Measurements from ENCODE around the gene RAD9B.

- TF ChIP-seq POLR2A (IDR thresholded peaks at IDR 0.05; ENCODE audit: low read length) (no peak), TP53 (CRISPR knock-in tag; IDR thresholded peaks at IDR 0.05) (no peak), RCOR1 (IDR thresholded peaks at IDR 0.05; ENCODE audit: low read depth, low read length) (no peak), ZNF302 (CRISPR knock-in tag; IDR thresholded peaks at IDR 0.05) (no peak), KDM1A (IDR thresholded peaks at IDR 0.05; ENCODE audit: low read depth) (no peak), CHD2 (IDR thresholded peaks at IDR 0.05; ENCODE audit: low read length, partially characterized antibody) (no peak), EP300 (IDR thresholded peaks at IDR 0.05) (no peak), RFX5 (IDR thresholded peaks at IDR 0.05) (no peak), HMGXB4 (CRISPR knock-in tag; IDR thresholded peaks at IDR 0.05; ENCODE audit: borderline replicate concordance) (no peak), MAFK (IDR thresholded peaks at IDR 0.05; ENCODE audit: partially characterized antibody) (no peak)
- TF ChIP-seq, protein P1, sequence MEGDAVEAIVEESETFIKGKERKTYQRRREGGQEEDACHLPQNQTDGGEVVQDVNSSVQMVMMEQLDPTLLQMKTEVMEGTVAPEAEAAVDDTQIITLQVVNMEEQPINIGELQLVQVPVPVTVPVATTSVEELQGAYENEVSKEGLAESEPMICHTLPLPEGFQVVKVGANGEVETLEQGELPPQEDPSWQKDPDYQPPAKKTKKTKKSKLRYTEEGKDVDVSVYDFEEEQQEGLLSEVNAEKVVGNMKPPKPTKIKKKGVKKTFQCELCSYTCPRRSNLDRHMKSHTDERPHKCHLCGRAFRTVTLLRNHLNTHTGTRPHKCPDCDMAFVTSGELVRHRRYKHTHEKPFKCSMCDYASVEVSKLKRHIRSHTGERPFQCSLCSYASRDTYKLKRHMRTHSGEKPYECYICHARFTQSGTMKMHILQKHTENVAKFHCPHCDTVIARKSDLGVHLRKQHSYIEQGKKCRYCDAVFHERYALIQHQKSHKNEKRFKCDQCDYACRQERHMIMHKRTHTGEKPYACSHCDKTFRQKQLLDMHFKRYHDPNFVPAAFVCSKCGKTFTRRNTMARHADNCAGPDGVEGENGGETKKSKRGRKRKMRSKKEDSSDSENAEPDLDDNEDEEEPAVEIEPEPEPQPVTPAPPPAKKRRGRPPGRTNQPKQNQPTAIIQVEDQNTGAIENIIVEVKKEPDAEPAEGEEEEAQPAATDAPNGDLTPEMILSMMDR (IDR thresholded peaks at IDR 0.05), result no peak
- TF ChIP-seq, protein P2, sequence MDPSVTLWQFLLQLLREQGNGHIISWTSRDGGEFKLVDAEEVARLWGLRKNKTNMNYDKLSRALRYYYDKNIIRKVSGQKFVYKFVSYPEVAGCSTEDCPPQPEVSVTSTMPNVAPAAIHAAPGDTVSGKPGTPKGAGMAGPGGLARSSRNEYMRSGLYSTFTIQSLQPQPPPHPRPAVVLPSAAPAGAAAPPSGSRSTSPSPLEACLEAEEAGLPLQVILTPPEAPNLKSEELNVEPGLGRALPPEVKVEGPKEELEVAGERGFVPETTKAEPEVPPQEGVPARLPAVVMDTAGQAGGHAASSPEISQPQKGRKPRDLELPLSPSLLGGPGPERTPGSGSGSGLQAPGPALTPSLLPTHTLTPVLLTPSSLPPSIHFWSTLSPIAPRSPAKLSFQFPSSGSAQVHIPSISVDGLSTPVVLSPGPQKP (IDR thresholded peaks at IDR 0.05; ENCODE audit: low read depth, low read length), result no peak
These were observed 26.7 kb upstream of the RAD9B start for GRCh38 chr12:110475426-110475825.
